Neural crest cell (in vitro differentiated cells): ENCODE data around the gene NOP9. TPM values are rescaled to one million over a fixed set of nuclear protein-coding genes. Genes with fewer than 3 reads are reported as not detected.

Experiments used
- DNase-seq: peaks from one replicate; pipeline ENCODE4 v3.0.0; 2021; ENCODE audit warnings: low read depth, mixed read lengths, low spot score
- H3K27ac Mint-ChIP-seq: one replicate; pipeline ENCODE4 v1.8.0; 2021; ENCODE audit warnings: mild to moderate bottlenecking, mixed read lengths; ENCODE audit not compliant: unreplicated experiment
- H3K27me3 Mint-ChIP-seq: 2 replicates; pipeline ENCODE4 v1.8.0; 2021; ENCODE audit warnings: low read depth, mild to moderate bottlenecking, mixed read lengths
- H3K36me3 Mint-ChIP-seq: 2 replicates; pipeline ENCODE4 v1.8.0; 2021; ENCODE audit warnings: low read depth, mild to moderate bottlenecking, mixed read lengths
- H3K4me1 Mint-ChIP-seq: 2 replicates; pipeline ENCODE4 v1.8.0; 2021; ENCODE audit warnings: mixed read lengths
- H3K4me3 Mint-ChIP-seq: one replicate; pipeline ENCODE4 v1.8.0; 2021; ENCODE audit warnings: mild to moderate bottlenecking, mixed read lengths
- H3K9me3 Mint-ChIP-seq: 2 replicates; pipeline ENCODE4 v1.8.0; 2021; ENCODE audit warnings: mixed read lengths
- CTCF ChIP-seq: fragments of 200-600 bp; sonication (generic); conservative IDR thresholded peaks from 2 replicates; pipeline ENCODE4 v1.5.0; 2021; ENCODE audit warnings: antibody characterized with exemption, mild to moderate bottlenecking
- total RNA-seq: library from RNA; stranded (reverse); gene quantifications from 2 replicates; pipeline ENCODE4 v1.2.1, GENCODE V29; 2021

Gene NOP9
- total RNA-seq, 1 donor from 2014 or later: 34.5 TPM

GRCh38 chr14:24270537-24271133, 29.0 kb upstream of the NOP9 start:
- Mint-ChIP-seq H3K9me3 (no peaks in the 10 kb centered on the region), H3K27ac (peak overlapping the region; percentile 96), H3K4me1 (peaks cover 18% of the 10 kb centered on the region), H3K27me3 (no peaks in the 10 kb centered on the region), H3K36me3 (peaks cover 2% of the 10 kb centered on the region), H3K4me3 (peak overlapping the region; percentile 92)
- no peak for DNase-seq
- no peak for TF ChIP-seq CTCF

- Mint-ChIP-seq H3K9me3 (no peaks in the 10 kb centered on the region), H3K27me3 (no peaks in the 10 kb centered on the region), H3K36me3 (peaks cover 2% of the 10 kb centered on the region), H3K27ac (peak within 1 kb of the TSS; percentile 96), H3K4me3 (peak within 1 kb of the TSS; percentile 93), H3K4me1 (peaks cover 18% of the 10 kb centered on the region)
- DNase-seq: peak; percentile 82
- TF ChIP-seq CTCF: peak; percentile 72
Measured at GRCh38 chr14:24271134-24271833, 28.4 kb upstream of the NOP9 start, which contains the start of gene RABGGTA. Gene RABGGTA (minus strand): TSS chr14:24271597. CDS start chr14:24271115, 482 bp downstream.

GRCh38 chr14:24271834-24272263, 27.8 kb upstream of the NOP9 start:
- TF ChIP-seq CTCF: no peak

GRCh38 chr14:24272467-24272866, 27.2 kb upstream of the NOP9 start:
- Mint-ChIP-seq H3K27ac (no peak overlapping the region), H3K4me1 (peaks cover 18% of the 10 kb centered on the region), H3K27me3 (no peaks in the 10 kb centered on the region), H3K36me3 (no peaks in the 10 kb centered on the region), H3K4me3 (peak overlapping the region; percentile 93), H3K9me3 (no peaks in the 10 kb centered on the region)
- TF ChIP-seq CTCF: no peak
- DNase-seq: no peak

More at GRCh38 chr14:24271834-24272263, 27.8 kb upstream of the NOP9 start:
- no peak for DNase-seq
- no peaks in the 10 kb centered on the region for H3K27me3 Mint-ChIP-seq
- no peaks in the 10 kb centered on the region for H3K9me3 Mint-ChIP-seq
- H3K4me1 Mint-ChIP-seq: peaks cover 18% of the 10 kb centered on the region
- H3K4me3 Mint-ChIP-seq: peak overlapping the region; percentile 93
- H3K36me3 Mint-ChIP-seq: peaks cover 2% of the 10 kb centered on the region
- H3K27ac Mint-ChIP-seq: peak overlapping the region; percentile 95

- Mint-ChIP-seq H3K4me1 (peaks cover 18% of the 10 kb centered on the region), H3K9me3 (no peaks in the 10 kb centered on the region), H3K4me3 (peak overlapping the region; percentile 69), H3K27me3 (no peaks in the 10 kb centered on the region), H3K27ac (no peak overlapping the region), H3K36me3 (no peaks in the 10 kb centered on the region)
- no peak for DNase-seq
- no peak for TF ChIP-seq CTCF
Measured at GRCh38 chr14:24273422-24273998, 26.1 kb upstream of the NOP9 start.
